HG03095 (cell line): ENCODE measurements around the gene BID.

Source experiments
- ATAC-seq: cut with Tn5 transposase; IDR thresholded peaks from one replicate; pipeline ENCODE4 v1.9.1; 2021; ENCODE audit warnings: moderate library complexity; ENCODE audit not compliant: unreplicated experiment

The BID gene

DNA sequence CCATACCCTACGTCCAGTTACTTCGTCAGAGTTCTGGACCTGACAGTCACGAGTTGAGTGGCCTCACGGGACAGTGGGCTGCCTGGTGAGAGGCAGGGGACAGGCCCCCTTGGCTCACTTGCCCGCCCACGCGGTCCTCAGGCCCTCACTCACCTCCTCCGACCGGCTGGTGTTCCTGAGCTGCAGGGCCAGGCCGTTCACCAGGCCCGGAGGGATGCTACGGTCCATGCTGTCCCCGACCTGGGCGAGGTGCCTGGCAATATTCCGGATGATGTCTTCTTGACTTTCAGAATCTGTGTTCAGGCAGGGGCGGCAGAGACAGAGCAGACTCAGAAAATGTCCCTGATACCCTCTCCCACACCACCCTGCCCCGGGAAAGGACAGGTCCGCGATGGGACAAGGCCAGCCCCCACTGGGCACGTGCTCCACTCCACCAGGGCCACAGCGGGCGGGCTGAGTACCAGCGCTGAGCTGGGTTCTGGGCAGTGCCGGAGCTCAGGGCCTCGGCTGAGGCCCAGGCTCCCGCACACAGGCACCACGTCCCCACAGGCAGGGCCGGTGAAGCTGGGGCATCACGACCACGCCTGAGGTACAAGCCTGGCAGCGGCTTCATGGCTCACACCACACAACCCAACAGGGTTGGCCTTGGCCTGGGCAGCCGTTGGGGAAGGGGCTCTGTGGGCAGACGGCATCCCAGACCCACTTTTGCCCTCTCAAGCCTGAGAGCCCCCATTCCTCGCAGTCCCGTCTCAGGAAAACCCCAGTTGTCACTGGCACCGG is 34.9 kb downstream of the BID start:
- no peak for ATAC-seq

DNA sequence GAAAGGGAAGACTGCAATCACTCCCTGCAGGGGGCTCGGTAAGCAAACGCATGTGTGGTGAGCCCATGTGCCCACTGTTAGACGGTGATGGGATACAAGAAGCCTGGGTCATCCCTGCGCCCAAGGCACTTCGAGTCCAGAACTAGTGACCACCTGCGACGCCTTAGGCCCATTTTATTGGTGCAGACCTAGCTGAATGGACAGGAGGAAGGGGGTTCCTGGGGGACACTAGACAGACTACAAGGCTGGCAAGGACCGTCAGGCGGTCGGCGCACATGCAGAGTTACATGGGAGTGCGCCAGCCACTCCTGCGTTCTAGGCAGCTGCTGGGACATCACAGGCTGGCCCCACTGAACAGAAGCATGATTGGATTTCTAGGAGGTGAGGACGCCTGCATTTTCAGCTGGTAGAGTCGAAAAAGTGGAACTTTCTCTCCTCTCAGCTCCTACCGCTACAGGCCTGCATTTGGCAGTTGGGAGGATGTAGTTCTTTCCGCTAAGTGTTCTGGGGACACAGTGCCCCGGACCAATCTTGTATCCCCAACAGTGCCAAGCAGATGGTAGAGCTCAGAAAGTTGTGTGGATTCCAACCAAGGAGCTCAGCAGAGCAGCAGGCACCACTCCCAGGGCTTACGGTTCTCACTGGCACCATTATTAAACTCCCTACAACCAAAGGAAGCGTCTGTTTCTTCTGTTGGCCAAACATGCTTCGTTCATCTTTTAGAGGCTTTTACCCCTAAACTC is 35.7 kb downstream of the BID start:
- no peak for ATAC-seq

DNA sequence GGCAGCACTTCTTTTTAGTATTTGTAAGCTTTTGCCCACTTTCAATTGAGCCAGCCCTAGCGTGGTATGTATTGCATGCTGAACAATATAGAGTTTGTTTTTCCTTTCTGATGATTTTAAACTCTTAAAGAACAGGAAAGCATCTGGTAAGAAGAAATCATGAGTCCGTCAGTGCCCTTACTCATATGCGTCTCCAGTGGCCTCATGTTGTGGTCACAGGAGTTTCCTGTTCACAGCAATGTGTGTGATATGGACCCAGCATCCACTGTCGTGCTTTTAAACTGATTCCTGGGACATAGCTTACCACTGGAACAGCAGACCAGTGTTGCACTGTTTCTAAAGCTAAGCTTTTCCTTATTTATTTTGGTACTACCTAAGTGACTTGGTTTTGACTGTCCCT is 40.1 kb downstream of the BID start:
- ATAC-seq, result no peak

DNA sequence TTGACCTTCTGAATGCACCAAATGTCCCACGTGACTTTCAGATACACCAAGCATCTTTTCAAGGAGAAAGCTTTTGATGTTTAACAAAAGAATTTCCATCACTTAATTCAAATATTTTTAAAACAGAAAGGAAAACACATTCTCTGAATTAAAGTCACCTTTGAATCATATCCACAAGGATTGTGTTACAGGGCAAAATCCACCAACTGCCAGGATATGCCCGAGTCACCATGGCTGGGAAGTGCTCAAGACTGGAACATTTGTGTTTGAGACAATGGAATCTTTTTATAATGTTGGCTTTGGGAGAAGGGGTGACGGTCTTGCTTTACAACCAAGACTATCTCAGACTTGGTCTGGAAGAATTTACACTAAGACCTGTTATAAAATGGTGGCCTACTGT is 40.8 kb downstream of the BID start:
- no peak for ATAC-seq

DNA sequence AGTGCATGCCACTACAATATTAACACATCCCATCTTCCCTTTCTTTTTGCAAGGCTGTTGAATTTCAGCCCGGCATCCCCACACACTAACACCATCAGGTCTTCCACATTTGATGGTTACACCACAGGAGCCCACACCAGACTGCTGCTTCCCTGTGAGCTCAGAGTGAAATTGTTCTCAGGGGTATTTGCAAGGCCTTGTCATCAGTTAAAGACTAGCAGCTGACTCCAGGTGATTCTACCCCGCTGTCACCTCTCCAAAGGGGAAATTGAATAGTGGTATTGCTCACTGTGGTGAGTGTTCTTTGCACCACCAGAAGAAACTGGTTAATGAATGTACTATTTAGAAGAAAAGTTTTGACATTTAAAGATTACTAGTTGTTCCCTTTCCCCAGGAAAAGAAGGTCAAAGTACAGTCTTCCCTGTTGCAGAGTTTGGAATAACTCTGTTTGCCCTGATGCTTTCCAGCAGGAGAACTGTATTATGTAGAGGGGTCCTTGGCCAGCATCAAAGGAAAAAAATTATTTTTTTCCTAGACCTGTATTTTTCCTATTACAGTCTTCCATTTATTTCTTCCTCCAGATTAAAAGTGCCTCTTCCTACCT is 41.9 kb downstream of the BID start:
- ATAC-seq, result no peak

DNA sequence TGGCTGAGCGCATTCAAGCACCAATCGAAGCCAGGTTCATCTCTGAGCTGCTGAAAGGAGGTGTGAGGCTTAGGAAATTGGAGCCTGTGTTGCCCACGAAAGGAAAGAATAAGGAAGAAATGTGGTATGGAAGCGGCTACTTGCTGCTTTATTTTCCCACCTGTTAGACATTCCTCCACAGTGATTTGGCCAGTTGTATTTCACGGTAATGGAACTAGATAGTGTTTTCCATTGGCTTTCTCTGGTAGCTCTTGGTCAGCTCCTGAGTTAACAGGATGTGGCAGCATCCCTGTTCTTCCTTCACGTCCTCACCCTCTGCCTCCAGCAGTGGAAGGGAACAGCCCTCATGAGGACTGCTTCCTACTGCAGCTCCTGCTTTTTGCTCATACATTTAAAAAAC is 44.7 kb downstream of the BID start:
- no peak for ATAC-seq

DNA sequence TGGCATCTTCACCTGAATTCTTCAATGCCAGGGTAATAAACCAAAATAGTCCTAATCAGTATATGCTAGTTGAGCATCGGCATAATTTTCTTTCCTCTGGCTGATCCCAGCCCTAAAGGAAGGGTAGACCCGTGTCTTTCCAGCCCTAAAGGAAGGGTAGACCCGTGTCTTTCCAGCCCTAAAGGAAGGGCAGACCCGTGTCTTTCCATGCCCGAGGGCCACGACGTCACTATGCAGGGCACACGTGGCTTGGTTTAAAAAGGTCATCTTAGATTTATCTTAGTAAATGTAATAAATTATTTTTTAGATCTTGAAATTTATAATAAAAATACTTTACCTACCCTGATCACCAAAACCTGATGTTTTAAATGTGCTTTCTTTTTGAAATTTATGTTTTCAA is 45.5 kb downstream of the BID start:
- no peak for ATAC-seq

DNA sequence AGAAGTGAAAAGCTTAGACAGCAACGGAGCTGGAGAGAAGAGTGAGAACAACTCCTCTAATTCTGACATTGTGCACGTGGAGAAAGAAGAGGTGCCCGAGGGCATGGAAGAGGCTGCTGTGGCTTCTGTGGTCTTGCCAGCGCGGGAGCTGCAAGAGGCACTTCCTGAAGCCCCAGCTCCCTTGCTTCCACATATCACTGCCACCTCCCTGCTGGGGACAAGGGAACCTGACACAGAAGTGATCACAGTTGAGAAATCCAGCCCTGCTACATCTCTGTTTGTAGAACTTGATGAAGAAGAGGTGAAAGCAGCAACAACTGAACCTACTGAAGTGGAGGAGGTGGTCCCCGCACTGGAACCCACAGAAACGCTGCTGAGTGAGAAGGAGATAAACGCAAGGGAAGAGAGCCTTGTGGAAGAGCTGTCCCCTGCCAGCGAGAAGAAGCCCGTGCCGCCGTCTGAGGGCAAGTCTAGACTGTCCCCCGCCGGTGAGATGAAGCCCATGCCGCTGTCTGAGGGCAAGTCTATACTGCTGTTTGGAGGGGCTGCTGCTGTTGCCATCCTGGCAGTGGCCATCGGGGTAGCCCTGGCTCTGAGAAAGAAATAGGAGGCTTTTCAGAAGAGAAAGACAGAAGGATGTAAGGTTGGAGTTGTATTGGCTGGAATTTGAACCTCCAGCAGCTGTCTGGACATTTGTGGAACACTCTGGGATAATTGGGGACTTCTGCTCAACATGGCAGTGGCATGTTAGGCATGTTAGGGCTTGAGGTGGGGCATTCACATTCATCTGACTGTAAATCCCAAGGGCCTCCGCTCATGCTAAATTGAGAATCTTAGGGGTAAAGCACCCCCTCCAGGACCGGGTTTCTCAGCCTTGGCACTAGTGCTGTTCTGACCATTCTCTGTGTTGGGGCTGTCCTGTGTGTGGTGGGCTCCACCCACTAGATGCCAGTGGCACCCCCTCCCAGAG is 47.1 kb downstream of the BID start:
- ATAC-seq, result no peak

DNA sequence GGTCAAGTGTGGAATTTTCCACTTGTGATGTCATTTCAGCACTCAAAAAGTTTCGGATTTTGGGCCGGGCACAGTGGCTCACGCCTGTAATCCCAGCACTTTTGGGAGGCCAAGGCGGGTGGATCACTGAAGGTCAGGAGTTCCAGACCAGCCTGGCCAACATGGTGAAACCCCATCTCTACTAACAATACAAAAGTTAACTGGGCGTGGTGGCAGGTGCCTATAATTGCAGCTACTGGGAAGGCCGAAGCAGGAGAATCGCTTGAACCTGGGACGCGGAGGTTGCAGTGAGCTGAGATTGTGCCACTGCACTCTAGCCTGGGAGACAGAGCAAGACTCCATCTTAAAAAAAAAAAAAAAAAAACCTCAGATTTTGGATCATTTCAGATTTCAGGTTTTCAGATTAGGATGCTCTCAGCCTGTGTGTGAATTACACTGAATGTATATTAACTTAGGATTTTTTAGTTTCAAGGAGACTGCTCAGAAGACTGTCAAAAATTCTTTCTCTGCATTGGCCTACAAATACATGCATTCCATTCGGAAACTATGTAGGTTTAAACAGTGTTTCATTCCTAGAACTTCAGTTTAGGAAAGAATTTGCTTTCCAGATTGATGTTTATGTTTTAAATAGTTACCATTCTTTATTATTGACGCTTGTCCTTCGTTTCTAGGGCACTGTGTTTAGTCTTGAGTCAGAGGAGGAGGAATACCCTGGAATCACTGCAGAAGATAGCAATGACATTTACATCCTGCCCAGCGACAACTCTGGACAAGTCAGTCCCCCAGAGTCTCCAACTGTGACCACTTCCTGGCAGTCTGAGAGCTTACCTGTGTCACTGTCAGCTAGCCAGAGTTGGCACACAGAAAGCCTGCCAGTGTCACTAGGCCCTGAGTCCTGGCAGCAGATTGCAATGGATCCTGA is 48.0 kb downstream of the BID start:
- no peak for ATAC-seq

DNA sequence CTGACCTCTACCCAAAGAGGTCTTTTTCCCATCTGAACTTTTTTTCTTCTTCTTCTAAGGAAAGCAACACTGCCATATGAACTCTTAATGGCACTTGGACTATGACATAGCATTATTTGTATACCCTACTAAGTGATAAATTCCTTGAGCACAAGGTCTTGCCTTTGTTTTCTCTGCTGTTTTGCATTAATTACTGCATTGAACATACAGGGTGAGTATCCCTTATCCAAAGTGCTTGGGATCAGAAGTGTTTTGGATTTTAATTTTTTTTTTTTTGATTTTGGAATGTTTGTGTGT is 48.8 kb downstream of the BID start:
- no peak for ATAC-seq

DNA sequence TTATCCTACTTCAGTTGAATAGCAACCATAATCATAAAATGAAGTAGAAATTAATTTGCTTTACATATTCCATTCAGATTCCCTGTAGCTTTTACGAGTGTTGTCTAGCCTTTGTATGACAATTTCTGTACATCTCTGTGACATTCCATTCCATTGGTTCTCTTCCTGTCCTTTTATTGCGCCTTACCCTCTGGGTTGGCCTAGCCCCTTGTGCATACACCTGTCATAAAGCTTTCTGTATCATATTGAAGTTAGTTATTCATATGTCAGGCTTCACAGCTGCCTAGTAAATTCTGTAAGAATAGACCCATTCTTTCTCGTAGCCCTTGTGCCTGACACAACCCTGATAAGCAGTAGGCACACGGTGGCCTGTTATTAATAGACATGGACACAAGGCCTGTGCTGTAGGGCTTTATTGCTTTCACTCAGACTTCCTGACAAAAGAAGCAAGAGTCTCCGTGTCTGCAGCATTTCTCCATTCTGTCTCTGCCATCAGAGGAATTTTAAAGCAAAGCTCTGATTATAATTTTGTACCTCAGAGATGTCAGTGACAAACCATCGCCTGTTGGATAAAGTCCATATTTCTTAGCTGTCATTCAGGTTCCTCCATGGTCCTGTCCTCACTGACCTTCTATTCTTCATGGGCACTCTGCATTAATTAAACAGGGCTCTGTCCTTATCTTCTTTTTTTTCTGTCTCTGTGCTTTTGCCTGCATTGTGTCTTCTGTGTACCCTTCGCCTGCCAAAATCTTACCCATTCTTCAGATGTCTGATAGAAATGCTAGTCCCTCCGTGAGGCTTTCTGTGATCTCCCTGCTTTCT is 49.4 kb downstream of the BID start:
- no peak for ATAC-seq

DNA sequence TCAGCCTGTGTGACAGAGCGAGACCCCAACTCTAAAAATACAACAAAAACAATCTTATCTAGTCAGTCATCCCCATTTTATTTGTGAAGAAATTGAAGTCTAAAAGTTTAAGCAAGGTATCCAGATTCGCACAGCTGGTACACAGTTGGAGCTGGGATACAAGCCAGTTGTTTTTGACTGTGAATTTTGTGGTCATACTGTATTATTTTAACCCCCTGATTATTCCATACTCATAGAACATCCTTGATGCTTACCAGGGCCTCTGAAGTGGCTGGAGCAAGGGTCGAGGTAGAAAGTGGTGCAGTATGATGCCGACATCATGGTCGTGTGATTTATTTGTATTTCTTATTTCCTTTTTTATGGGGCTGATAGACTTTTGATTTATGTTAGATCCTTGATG is 50.0 kb downstream of the BID start:
- ATAC-seq, result no peak

DNA sequence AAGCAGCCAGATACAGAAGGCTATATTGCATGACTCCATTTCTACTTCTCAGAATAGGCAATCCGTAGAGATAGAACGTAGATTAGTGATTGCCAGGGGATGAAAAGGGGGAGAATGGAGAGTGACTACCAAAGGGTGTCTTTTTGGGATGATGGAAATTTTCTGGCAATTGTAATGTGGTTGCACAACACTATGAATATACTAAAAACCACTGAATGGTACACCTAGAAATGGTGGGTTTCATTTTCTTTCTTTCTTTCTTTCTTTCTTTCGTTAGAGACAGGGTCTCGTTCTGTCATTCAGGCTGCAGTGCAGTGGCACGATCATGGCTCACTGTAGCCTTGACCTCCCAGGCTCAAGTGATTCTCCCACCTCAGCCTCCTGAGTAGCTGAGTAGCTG is 54.4 kb downstream of the BID start:
- ATAC-seq, result no peak

DNA sequence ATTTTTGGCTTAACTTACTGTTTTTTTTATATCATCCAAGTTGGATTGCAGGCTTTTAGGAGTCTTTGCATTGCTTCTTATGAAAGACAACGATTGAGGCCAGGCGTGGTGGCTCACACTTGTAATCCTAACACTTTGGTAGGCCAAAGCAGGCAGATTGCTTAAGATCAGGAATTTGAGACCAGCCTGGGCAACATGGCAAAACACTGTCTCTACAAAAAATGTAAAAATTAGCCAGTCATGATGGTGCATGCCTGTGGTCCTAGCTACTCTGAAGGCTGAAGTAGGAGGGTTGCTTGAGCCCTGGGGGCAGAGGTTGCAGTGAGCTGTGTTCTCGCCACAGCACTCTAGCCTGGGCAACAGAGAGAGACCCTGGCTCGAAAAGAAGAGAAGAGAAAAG is 56.6 kb downstream of the BID start:
- no peak for ATAC-seq

DNA sequence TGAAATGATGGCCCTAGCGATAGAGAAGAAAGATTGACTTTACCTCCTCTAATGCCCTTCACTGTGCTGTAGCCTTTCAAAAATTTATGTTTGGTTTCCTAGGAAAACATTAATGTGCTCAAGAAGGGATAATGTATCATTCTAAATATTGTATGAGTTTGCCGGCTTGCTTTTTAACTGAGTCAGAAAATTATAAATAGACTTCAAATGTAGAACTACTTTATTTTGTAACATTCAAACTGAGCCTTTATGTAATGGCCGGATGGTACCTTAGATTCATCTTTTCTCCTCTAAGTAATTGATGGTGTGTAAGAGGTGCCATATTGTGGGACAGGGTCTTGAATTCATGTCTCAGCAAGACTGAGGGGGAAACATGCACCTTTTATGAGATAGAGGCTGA is 57.7 kb downstream of the BID start:
- ATAC-seq, result no peak

DNA sequence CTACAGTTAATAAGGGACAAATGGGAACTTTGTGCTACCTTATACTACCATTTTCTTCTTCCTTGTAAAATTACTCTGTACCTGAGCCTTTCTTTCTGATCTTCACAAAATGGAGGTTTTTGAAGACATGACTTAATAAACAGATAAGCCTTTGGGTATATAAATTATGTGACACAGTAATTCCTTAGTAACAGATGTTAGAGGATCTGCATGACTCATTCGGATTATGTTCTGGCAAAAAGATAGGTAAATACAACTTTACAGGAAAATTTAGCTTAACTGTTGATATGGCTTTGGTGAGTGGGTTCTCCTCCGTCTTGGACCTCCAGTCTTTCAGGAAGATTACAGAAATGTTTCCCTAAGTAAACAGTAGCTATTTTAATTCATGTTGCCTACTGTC is 61.8 kb downstream of the BID start:
- ATAC-seq, result no peak

DNA sequence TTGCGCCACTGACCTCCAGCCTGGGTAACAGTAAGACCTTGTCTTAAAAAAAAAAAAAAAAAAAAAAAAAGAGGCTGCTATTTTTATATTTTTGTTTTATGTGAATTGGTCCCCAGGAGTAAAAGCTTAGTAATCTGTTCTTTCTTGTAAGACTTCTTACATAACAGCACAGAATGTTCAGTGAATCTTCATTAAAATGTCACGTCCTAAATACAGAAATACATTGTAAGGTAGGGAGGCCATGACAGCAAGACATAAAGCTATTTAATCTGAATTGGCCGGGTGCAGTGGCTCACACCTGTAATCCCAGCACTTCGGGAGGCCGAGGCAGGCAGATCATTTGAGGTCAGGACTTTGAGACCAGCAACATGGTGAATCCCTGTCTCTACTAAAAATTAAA is 64.2 kb downstream of the BID start:
- no peak for ATAC-seq

DNA sequence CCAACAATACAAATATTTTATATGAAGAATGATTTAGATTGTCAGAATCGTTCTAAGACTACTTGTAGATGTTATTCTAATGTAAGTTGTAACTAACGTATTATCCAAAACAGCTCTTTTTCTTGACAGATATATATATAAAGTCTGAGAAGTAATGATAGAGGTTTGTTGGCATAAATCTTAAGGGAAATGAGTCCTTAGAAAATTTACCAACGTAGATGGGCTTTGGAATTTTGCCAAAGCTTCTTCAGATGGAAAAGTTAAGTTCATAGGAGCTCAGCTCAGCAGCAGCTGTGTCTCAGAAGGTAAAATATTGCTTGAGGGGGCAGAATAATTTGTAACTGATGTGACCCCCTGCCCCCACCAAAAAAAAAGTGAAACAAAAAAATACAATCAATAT is 66.7 kb downstream of the BID start:
- ATAC-seq, result no peak

DNA sequence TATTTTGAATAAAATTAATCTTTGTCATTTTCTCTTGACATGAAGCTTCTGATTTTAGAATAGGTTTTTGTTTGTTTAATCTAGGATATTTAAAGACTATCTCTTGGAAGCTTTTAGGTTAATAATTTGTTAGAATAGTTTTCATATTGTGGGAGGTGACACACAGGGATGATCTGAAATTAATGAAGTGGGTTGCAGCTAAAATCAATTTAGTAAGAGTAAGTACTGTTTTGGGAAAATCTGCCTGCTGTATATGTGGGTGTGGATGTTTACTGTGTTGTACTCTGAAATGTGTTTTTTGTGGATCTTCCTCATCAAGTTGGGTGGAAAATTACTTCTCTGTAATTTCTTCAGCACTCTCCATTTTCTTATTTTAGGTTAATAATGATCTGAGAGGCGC is 67.3 kb downstream of the BID start:
- no peak for ATAC-seq
